HTERT RPE-1 (cell line): ENCODE data around the gene NSD1.
"Not testable (repeated sequence)": the region's sequence is repeated elsewhere in the genome, so short reads cannot be mapped to it uniquely, and the experiment has no call there.

ENCODE experiments used
- in situ Hi-C: fragments of 300-500 bp; cut with MboI; formaldehyde crosslinking; loops from 4 replicates; pipeline ENCODE4 v1.14.3; 2020; ENCODE audit warnings: low sequenced_read_pairs

Gene NSD1

GRCh38 chr5:177163500-177163899 is 29.9 kb downstream of the NSD1 start:
- in situ Hi-C loops, result no loop called here

GRCh38 chr5:177169271-177169670 is 35.7 kb downstream of the NSD1 start:
- in situ Hi-C loops, result no loop called here

- in situ Hi-C loops, result no loop called here
These were observed 38.4 kb downstream of the NSD1 start for GRCh38 chr5:177171961-177172360.

- in situ Hi-C loops, result no loop called here
These were observed 41.8 kb downstream of the NSD1 start for GRCh38 chr5:177175336-177175735.

GRCh38 chr5:177176175-177176711 is 42.7 kb downstream of the NSD1 start:
- in situ Hi-C loops, result no loop called here

GRCh38 chr5:177177847-177178437 is 44.4 kb downstream of the NSD1 start:
- in situ Hi-C loops, result not testable (repeated sequence)

- in situ Hi-C loops, result no loop called here
These were observed 45.2 kb downstream of the NSD1 start for GRCh38 chr5:177178733-177179304.

- in situ Hi-C loops, result no loop called here
These were observed 45.9 kb downstream of the NSD1 start for GRCh38 chr5:177179431-177179830.

GRCh38 chr5:177183142-177183541 is 49.6 kb downstream of the NSD1 start:
- in situ Hi-C loops, result no loop called here

- in situ Hi-C loops, result no loop called here
These were observed 50.3 kb downstream of the NSD1 start for GRCh38 chr5:177183766-177184360.

GRCh38 chr5:177185993-177186392 is 52.4 kb downstream of the NSD1 start:
- in situ Hi-C loops, result no loop called here

GRCh38 chr5:177186645-177187044 is 53.1 kb downstream of the NSD1 start:
- in situ Hi-C loops, result no loop called here

- in situ Hi-C loops, result no loop called here
These were observed 55.2 kb downstream of the NSD1 start for GRCh38 chr5:177188775-177189174.

- in situ Hi-C loops, result no loop called here
These were observed 55.8 kb downstream of the NSD1 start for GRCh38 chr5:177189416-177189815.

GRCh38 chr5:177189965-177190364 is 56.4 kb downstream of the NSD1 start:
- in situ Hi-C loops, result no loop called here

- in situ Hi-C loops, result no loop called here
These were observed 60.7 kb downstream of the NSD1 start for GRCh38 chr5:177194268-177194667.

GRCh38 chr5:177195307-177195952 is 61.9 kb downstream of the NSD1 start:
- in situ Hi-C loops, result no loop called here

GRCh38 chr5:177198738-177199137 is 65.2 kb downstream of the NSD1 start:
- in situ Hi-C loops, result no loop called here

- in situ Hi-C loops, result no loop called here
These were observed 70.7 kb downstream of the NSD1 start for GRCh38 chr5:177204281-177204680.

- in situ Hi-C loops, result no loop called here
These were observed 76.0 kb downstream of the NSD1 start for GRCh38 chr5:177209610-177210009.

- in situ Hi-C loops, result no loop called here
These were observed 78.7 kb downstream of the NSD1 start for GRCh38 chr5:177212242-177212641.

- in situ Hi-C loops, result no loop called here
These were observed 87.0 kb downstream of the NSD1 start for GRCh38 chr5:177220576-177220975.
